Subcutaneous abdominal adipose tissue (tissue), 5 donors: ENCODE results near the gene USP54.
A peak's percentile ranks its signal among the peaks of the same experiment; 100 is the strongest.

ENCODE experiments used
- H3K27ac ChIP-seq: one replicate; pipeline ENCODE4 v1.7.0; 2013; ENCODE audit warnings: low read depth, mild to moderate bottlenecking, inconsistent platforms, low read length, moderate library complexity
- H3K27me3 ChIP-seq, 5 donors: one replicate each; pipeline ENCODE4 v1.7.0; 2013; ENCODE audit warnings: low read length in 5 of 5, inconsistent platforms in 1 of 5; ENCODE audit not compliant: control insufficient read depth in 5 of 5, insufficient read depth in 4 of 5
- H3K36me3 ChIP-seq, 5 donors: one replicate each; pipeline ENCODE4 v1.7.0; 2013; ENCODE audit warnings: low read length in 5 of 5; ENCODE audit not compliant: control insufficient read depth in 5 of 5, insufficient read depth in 5 of 5
- H3K4me1 ChIP-seq, 5 donors: one replicate each; pipeline ENCODE4 v1.7.0; 2013; ENCODE audit warnings: low read length in 5 of 5, mild to moderate bottlenecking in 3 of 5, moderate library complexity in 1 of 5; ENCODE audit not compliant: control insufficient read depth in 5 of 5, insufficient read depth in 5 of 5
- H3K4me3 ChIP-seq, 5 donors: one replicate each; pipeline ENCODE4 v1.7.0; 2013; ENCODE audit warnings: low read length in 5 of 5, low read depth in 1 of 5
- H3K9ac ChIP-seq, 5 donors: one replicate each; pipeline ENCODE4 v1.7.0; 2013; ENCODE audit warnings: low read length in 5 of 5, mild to moderate bottlenecking in 4 of 5, moderate library complexity in 3 of 5
- H3K9me3 ChIP-seq, 5 donors: one replicate each; pipeline ENCODE4 v1.7.0; 2013; ENCODE audit warnings: low read length in 5 of 5; ENCODE audit not compliant: control insufficient read depth in 5 of 5
- donor health status: healthy.
- donor health status: healthy.
- donor health status: healthy.
- donor health status: healthy.
- donor health status: healthy.

Gene USP54

GRCh38 chr10:73590881-73591799 lies at the start of gene USP54:
Gene USP54, minus strand, starts transcription at chr10:73591342. Its CDS starts 15,684 bp downstream, at chr10:73575658.
- no peaks in the 10 kb centered on the region for H3K27me3 ChIP-seq
- no peaks in the 10 kb centered on the region for H3K36me3 ChIP-seq
- peaks cover 1 to 20% (median 16%) of the 10 kb centered on the region in 5 donors for H3K4me1 ChIP-seq
- peak within 1 kb of the TSS; percentile 42 for H3K27ac ChIP-seq
- H3K4me3 ChIP-seq: peak within 1 kb of the TSS in 3 of 5 donors; percentile 9 to 42 (median 16)
- H3K9ac ChIP-seq: peak within 1 kb of the TSS in 2 of 5 donors; percentile 49 to 59
- H3K9me3 ChIP-seq: no peaks in the 10 kb centered on the region

- H3K9me3 ChIP-seq: no peaks in the 10 kb centered on the region
- H3K27me3 ChIP-seq: peaks cover 0 to 4% (median 0%) of the 10 kb centered on the region in 5 donors
- H3K4me3 ChIP-seq: no peak overlapping the region
- peaks cover 0 to 10% (median 3%) of the 10 kb centered on the region in 5 donors for H3K4me1 ChIP-seq
- no peaks in the 10 kb centered on the region for H3K36me3 ChIP-seq
- no peak overlapping the region for H3K27ac ChIP-seq
- H3K9ac ChIP-seq: no peak overlapping the region
Observed at GRCh38 chr10:73639286-73639685, 48.1 kb upstream of the USP54 start.

- H3K4me1 ChIP-seq: peaks cover 0 to 5% (median 0%) of the 10 kb centered on the region in 5 donors
- H3K27ac ChIP-seq: no peak overlapping the region
- H3K4me3 ChIP-seq: no peak overlapping the region
- no peaks in the 10 kb centered on the region for H3K9me3 ChIP-seq
- H3K36me3 ChIP-seq: no peaks in the 10 kb centered on the region
- H3K9ac ChIP-seq: no peak overlapping the region
- H3K27me3 ChIP-seq: peaks cover 0 to 4% (median 0%) of the 10 kb centered on the region in 5 donors
Observed at GRCh38 chr10:73635781-73636180, 44.6 kb upstream of the USP54 start.

- Histone ChIP-seq H3K27ac (no peak overlapping the region), H3K36me3 (no peaks in the 10 kb centered on the region), H3K4me3 (no peak overlapping the region), H3K27me3 (peaks cover 0 to 3% (median 0%) of the 10 kb centered on the region in 5 donors), H3K9me3 (no peaks in the 10 kb centered on the region), H3K4me1 (no peaks in the 10 kb centered on the region), H3K9ac (no peak overlapping the region)
Observed at GRCh38 chr10:73634421-73634820, 43.3 kb upstream of the USP54 start.

- H3K9ac ChIP-seq: no peak overlapping the region
- no peak overlapping the region for H3K4me3 ChIP-seq
- no peaks in the 10 kb centered on the region for H3K36me3 ChIP-seq
- peaks cover 0 to 3% (median 0%) of the 10 kb centered on the region in 5 donors for H3K27me3 ChIP-seq
- no peaks in the 10 kb centered on the region for H3K9me3 ChIP-seq
- no peak overlapping the region for H3K27ac ChIP-seq
- peaks cover 0 to 18% (median 11%) of the 10 kb centered on the region in 5 donors for H3K4me1 ChIP-seq
Observed at GRCh38 chr10:73629165-73629564, 38.0 kb upstream of the USP54 start.

- Histone ChIP-seq H3K4me3 (no peak overlapping the region), H3K27ac (no peak overlapping the region), H3K27me3 (no peaks in the 10 kb centered on the region), H3K9ac (no peak overlapping the region), H3K9me3 (no peaks in the 10 kb centered on the region), H3K36me3 (no peaks in the 10 kb centered on the region), H3K4me1 (peaks cover 0 to 18% (median 11%) of the 10 kb centered on the region in 5 donors)
Observed at GRCh38 chr10:73628405-73628804, 37.3 kb upstream of the USP54 start.

- Histone ChIP-seq H3K27ac (no peak overlapping the region), H3K4me3 (no peak overlapping the region), H3K4me1 (peaks cover 0 to 18% (median 11%) of the 10 kb centered on the region in 5 donors), H3K9me3 (no peaks in the 10 kb centered on the region), H3K9ac (no peak overlapping the region), H3K27me3 (no peaks in the 10 kb centered on the region), H3K36me3 (no peaks in the 10 kb centered on the region)
Observed at GRCh38 chr10:73627300-73627699, 36.2 kb upstream of the USP54 start.

GRCh38 chr10:73625884-73626752 lies 35.0 kb upstream of the USP54 start:
- Histone ChIP-seq H3K9me3 (no peaks in the 10 kb centered on the region), H3K9ac (peak overlapping the region; percentile 22 to 87 (median 72)), H3K36me3 (no peaks in the 10 kb centered on the region), H3K27ac (peak overlapping the region; percentile 42), H3K4me3 (peak overlapping the region; percentile 77 to 96 (median 82)), H3K4me1 (peaks cover 0 to 18% (median 11%) of the 10 kb centered on the region in 5 donors), H3K27me3 (no peaks in the 10 kb centered on the region)

GRCh38 chr10:73625004-73625883 lies 34.1 kb upstream of the USP54 start:
- Histone ChIP-seq H3K9ac (peak overlapping the region; percentile 79 to 92 (median 87)), H3K27ac (peak overlapping the region; percentile 61), H3K27me3 (no peaks in the 10 kb centered on the region), H3K9me3 (no peaks in the 10 kb centered on the region), H3K4me1 (peaks cover 0 to 18% (median 11%) of the 10 kb centered on the region in 5 donors), H3K4me3 (peak overlapping the region; percentile 77 to 96 (median 93)), H3K36me3 (no peaks in the 10 kb centered on the region)
